Measurements from ENCODE around the gene GRIK1. TPM values are rescaled to one million over a fixed set of nuclear protein-coding genes. Genes with fewer than 3 reads are reported as not detected.

GRIK1 gene
- total RNA-seq, 5 donors from 2014 or later (not counting 1 experiment from before 2014, with no cell fraction given): not detected

DNA sequence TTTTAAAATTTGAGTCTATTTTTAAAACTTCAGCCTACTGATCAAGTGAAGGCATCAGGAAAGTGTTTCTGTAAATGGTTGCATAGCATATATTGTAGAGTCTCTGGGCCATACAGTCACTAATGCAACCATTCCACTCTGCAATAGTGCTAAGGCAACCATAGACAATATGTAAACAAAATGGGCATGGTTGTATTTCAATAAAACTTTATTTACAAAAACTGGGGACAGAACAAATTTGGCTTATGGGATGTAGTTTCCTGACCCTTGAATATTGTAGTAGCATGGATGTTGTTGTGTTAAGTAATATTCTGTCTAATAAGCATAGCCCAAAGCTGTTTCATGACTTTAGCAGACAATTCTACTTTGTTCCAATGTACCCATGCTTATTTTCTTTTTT is 117.7 kb downstream of the GRIK1 start:
- ChIA-PET CTCF (no interaction called here), POLR2A (no interaction called here)
- no peaks in the 10 kb centered on the region for H3K9me3 ChIP-seq
- no peak overlapping the region for H3K4me3 ChIP-seq (ENCODE audit: control insufficient read depth in 1 of 2, extremely low read depth in 1 of 2, low read length in 1 of 2)
- H3K4me1 ChIP-seq (ENCODE audit: control insufficient read depth in 1 of 2, extremely low read depth in 1 of 2, insufficient read depth in 2 of 2, low read length in 2 of 2): no peaks in the 10 kb centered on the region
- H3K36me3 ChIP-seq (ENCODE audit: control insufficient read depth in 2 of 2, extremely low read depth in 1 of 2, insufficient read depth in 1 of 2, low read length in 1 of 2): no peaks in the 10 kb centered on the region
- no peaks in the 10 kb centered on the region for H3K9me3 Mint-ChIP-seq
- H3K4me3 Mint-ChIP-seq: no peak overlapping the region
- no peak for ATAC-seq (replicated peaks in 1 of 4)
- no peak overlapping the region for H3K27ac Mint-ChIP-seq
- H3K4me1 Mint-ChIP-seq: no peaks in the 10 kb centered on the region
- DNase-seq: no peak
- H3K36me3 Mint-ChIP-seq: no peaks in the 10 kb centered on the region
- peaks cover 0 to 14% of the 10 kb centered on the region in 2 donors for H3K27me3 Mint-ChIP-seq
- no peak overlapping the region for H3K27ac ChIP-seq (ENCODE audit: low read length)
- H3K27me3 ChIP-seq (replicated peaks in 1 of 2; ENCODE audit: control insufficient read depth in 2 of 2, extremely low read depth in 1 of 2, insufficient read depth in 2 of 2, low read length in 1 of 2): no peaks in the 10 kb centered on the region

DNA sequence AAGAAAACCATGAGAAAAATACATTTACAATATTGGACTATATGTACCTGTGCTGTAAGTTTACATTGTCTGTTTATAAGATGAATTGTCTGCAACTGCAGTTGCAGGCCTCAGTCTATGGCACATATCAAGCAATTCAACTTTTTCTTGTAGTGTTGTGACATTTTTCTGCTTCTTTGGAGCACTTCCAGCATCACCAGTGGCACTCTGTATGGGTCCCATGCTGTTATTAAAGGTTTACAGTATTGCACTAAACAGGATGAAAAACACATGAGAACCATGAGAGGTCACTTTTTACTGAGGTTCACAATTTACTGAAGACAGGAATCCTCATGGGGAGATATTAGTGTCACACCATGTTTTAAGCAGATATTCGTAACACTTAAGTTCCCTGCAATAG is 118.6 kb downstream of the GRIK1 start:
- no CpG with 5 or more reads among the region's 1 CpG for WGBS (ENCODE audit: insufficient coverage)
- DNase-seq (no peak), ATAC-seq (replicated peaks in 1 of 4) (no peak)
- POLR2A ChIA-PET: no interaction called here
- H3K9me3 Mint-ChIP-seq: no peaks in the 10 kb centered on the region
- H3K27me3 Mint-ChIP-seq: peaks cover 0 to 14% of the 10 kb centered on the region in 2 donors
- H3K36me3 Mint-ChIP-seq: no peaks in the 10 kb centered on the region
- CTCF ChIA-PET: no interaction called here
- H3K4me3 Mint-ChIP-seq: no peak overlapping the region
- Histone ChIP-seq H3K9me3 (no peaks in the 10 kb centered on the region), H3K36me3 (ENCODE audit: control insufficient read depth in 2 of 2, extremely low read depth in 1 of 2, insufficient read depth in 1 of 2, low read length in 1 of 2) (no peaks in the 10 kb centered on the region), H3K27ac (ENCODE audit: low read length) (no peak overlapping the region), H3K27me3 (replicated peaks in 1 of 2; ENCODE audit: control insufficient read depth in 2 of 2, extremely low read depth in 1 of 2, insufficient read depth in 2 of 2, low read length in 1 of 2) (no peaks in the 10 kb centered on the region), H3K4me3 (ENCODE audit: control insufficient read depth in 1 of 2, extremely low read depth in 1 of 2, low read length in 1 of 2) (no peak overlapping the region), H3K4me1 (ENCODE audit: control insufficient read depth in 1 of 2, extremely low read depth in 1 of 2, insufficient read depth in 2 of 2, low read length in 2 of 2) (no peaks in the 10 kb centered on the region)
- H3K4me1 Mint-ChIP-seq: no peaks in the 10 kb centered on the region
- H3K27ac Mint-ChIP-seq: no peak overlapping the region

DNA sequence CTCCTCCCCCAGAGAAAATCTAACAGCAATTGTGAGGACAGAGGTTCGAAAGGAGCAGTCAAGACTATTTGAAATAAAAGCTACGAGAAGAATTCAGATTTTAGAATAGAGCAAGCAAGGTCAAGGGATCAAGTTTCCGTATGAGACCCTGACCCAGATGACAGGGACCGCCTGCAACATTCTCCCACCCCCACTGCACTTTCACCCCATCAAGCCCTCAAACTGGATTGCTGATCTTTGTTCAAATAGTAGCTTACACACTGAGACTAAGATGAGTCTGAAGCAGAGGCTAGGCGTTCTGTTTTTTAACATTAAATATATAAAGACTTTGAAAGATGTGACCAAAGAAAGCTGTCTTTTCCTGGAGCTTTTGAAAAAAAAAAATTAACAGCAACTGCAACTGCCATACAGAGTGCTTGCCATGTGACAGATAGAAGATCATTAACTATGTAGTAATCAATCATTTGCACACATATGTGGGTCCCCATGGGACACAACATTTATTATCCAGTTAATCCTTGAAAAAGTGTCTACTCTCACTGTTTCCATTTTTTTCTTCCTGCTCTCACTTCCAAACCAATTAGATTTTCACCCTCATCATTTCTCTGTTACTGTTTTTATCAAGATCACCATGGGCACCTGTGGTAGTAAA is 120.0 kb downstream of the GRIK1 start:
- Histone ChIP-seq H3K4me3 (ENCODE audit: control insufficient read depth in 1 of 2, extremely low read depth in 1 of 2, low read length in 1 of 2) (no peak overlapping the region), H3K36me3 (ENCODE audit: control insufficient read depth in 2 of 2, extremely low read depth in 1 of 2, insufficient read depth in 1 of 2, low read length in 1 of 2) (no peaks in the 10 kb centered on the region), H3K27me3 (replicated peaks in 1 of 2; ENCODE audit: control insufficient read depth in 2 of 2, extremely low read depth in 1 of 2, insufficient read depth in 2 of 2, low read length in 1 of 2) (no peaks in the 10 kb centered on the region), H3K9me3 (no peaks in the 10 kb centered on the region), H3K27ac (ENCODE audit: low read length) (no peak overlapping the region), H3K4me1 (ENCODE audit: control insufficient read depth in 1 of 2, extremely low read depth in 1 of 2, insufficient read depth in 2 of 2, low read length in 2 of 2) (no peaks in the 10 kb centered on the region)
- DNase-seq: no peak
- ChIA-PET CTCF (no interaction called here), POLR2A (no interaction called here)
- no peak overlapping the region for H3K27ac Mint-ChIP-seq
- H3K4me1 Mint-ChIP-seq: no peaks in the 10 kb centered on the region
- H3K36me3 Mint-ChIP-seq: no peaks in the 10 kb centered on the region
- ATAC-seq (replicated peaks in 1 of 4): no peak
- WGBS (ENCODE audit: insufficient coverage): 92% methylated on average over 2 of the region's 5 CpGs
- H3K4me3 Mint-ChIP-seq: no peak overlapping the region
- peaks cover 0 to 11% of the 10 kb centered on the region in 2 donors for H3K27me3 Mint-ChIP-seq
- H3K9me3 Mint-ChIP-seq: no peaks in the 10 kb centered on the region

DNA sequence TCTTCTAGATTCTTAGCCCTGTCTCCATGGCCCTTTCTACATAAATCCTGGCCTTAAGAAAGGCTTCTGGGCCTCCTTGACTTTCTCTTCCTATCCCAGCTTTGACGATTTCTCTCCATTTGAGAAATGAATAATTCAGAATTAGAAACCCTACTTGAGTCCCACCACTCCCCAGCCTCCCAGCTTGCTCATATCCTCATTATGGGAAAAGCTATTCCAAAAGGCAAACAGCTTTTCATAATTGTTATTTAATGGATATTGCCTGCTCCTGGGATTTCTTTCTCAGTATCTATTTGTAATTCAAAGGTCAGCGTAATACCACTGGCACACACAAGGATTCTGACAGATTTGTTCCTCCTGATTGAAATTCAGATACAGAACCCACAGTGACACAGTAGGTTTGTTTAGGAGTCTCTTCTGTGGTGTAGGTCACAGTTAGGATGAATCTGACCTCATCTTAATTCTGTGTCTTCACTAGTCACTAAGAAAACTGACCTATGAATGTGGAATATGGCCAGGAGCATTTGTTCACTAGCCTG is 121.3 kb downstream of the GRIK1 start:
- Mint-ChIP-seq H3K4me3 (no peak overlapping the region), H3K9me3 (no peaks in the 10 kb centered on the region), H3K4me1 (no peaks in the 10 kb centered on the region), H3K27ac (no peak overlapping the region), H3K27me3 (peaks cover 3 to 10% of the 10 kb centered on the region in 2 donors), H3K36me3 (no peaks in the 10 kb centered on the region)
- no peak overlapping the region for H3K27ac ChIP-seq (ENCODE audit: low read length)
- ChIA-PET CTCF (no interaction called here), POLR2A (no interaction called here)
- H3K4me3 ChIP-seq (ENCODE audit: control insufficient read depth in 1 of 2, extremely low read depth in 1 of 2, low read length in 1 of 2): no peak overlapping the region
- H3K27me3 ChIP-seq (replicated peaks in 1 of 2; ENCODE audit: control insufficient read depth in 2 of 2, extremely low read depth in 1 of 2, insufficient read depth in 2 of 2, low read length in 1 of 2): no peaks in the 10 kb centered on the region
- H3K9me3 ChIP-seq: no peaks in the 10 kb centered on the region
- no peaks in the 10 kb centered on the region for H3K4me1 ChIP-seq (ENCODE audit: control insufficient read depth in 1 of 2, extremely low read depth in 1 of 2, insufficient read depth in 2 of 2, low read length in 2 of 2)
- WGBS (ENCODE audit: insufficient coverage): 40% methylated on average over 1 of the region's 2 CpGs
- DNase-seq: no peak
- no peaks in the 10 kb centered on the region for H3K36me3 ChIP-seq (ENCODE audit: control insufficient read depth in 2 of 2, extremely low read depth in 1 of 2, insufficient read depth in 1 of 2, low read length in 1 of 2)
- ATAC-seq (replicated peaks in 1 of 4): no peak

DNA sequence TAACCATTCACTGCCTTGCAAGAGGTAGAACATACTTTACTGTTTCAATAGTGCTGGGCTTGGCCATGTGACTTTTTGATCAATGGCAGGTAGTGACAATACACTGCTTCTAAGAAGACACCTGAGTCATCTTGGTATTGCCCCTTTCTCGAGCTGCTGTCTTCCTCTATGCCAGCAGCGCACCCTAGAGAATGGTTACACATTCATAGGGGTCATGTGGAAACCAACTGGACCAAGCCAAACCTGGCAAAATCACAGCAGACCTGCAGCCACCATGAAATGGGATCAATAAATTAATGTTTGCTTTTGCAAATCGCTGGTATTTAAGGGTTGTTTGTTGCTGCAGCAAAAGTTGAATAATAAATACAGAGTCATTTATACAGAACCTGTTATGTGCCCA is 122.3 kb downstream of the GRIK1 start:
- CTCF ChIA-PET: no interaction called here
- no peaks in the 10 kb centered on the region for H3K36me3 Mint-ChIP-seq

GRCh38 chr21:29812947-29813346 is 126.8 kb downstream of the GRIK1 start:
- H3K36me3 Mint-ChIP-seq: no peaks in the 10 kb centered on the region
- H3K9me3 ChIP-seq: no peaks in the 10 kb centered on the region
- H3K27ac ChIP-seq (ENCODE audit: low read length): no peak overlapping the region
- ChIA-PET POLR2A (no interaction called here), CTCF (no interaction called here)
- H3K4me1 Mint-ChIP-seq: no peaks in the 10 kb centered on the region
- no peak overlapping the region for H3K4me3 ChIP-seq (ENCODE audit: control insufficient read depth in 1 of 2, extremely low read depth in 1 of 2, low read length in 1 of 2)
- H3K27me3 ChIP-seq (replicated peaks in 1 of 2; ENCODE audit: control insufficient read depth in 2 of 2, extremely low read depth in 1 of 2, insufficient read depth in 2 of 2, low read length in 1 of 2): no peaks in the 10 kb centered on the region
- no CpG with 5 or more reads among the region's 3 CpGs for WGBS (ENCODE audit: insufficient coverage)
- H3K27me3 Mint-ChIP-seq: peaks cover 3 to 5% of the 10 kb centered on the region in 2 donors
- no peak for DNase-seq
- no peaks in the 10 kb centered on the region for H3K9me3 Mint-ChIP-seq
- no peak overlapping the region for H3K4me3 Mint-ChIP-seq
- ATAC-seq (replicated peaks in 1 of 4): no peak
- no peaks in the 10 kb centered on the region for H3K36me3 ChIP-seq (ENCODE audit: control insufficient read depth in 2 of 2, extremely low read depth in 1 of 2, insufficient read depth in 1 of 2, low read length in 1 of 2)
- no peak overlapping the region for H3K27ac Mint-ChIP-seq
- H3K4me1 ChIP-seq (ENCODE audit: control insufficient read depth in 1 of 2, extremely low read depth in 1 of 2, insufficient read depth in 2 of 2, low read length in 2 of 2): no peaks in the 10 kb centered on the region

More for the DNA sequence above, 122.3 kb downstream of the GRIK1 start:
- ATAC-seq (replicated peaks in 1 of 4): no peak
- Mint-ChIP-seq H3K4me1 (no peaks in the 10 kb centered on the region), H3K9me3 (no peaks in the 10 kb centered on the region), H3K4me3 (no peak overlapping the region), H3K27me3 (peaks cover 3 to 7% of the 10 kb centered on the region in 2 donors), H3K27ac (no peak overlapping the region)
- Histone ChIP-seq H3K27me3 (replicated peaks in 1 of 2; ENCODE audit: control insufficient read depth in 2 of 2, extremely low read depth in 1 of 2, insufficient read depth in 2 of 2, low read length in 1 of 2) (no peaks in the 10 kb centered on the region), H3K9me3 (no peaks in the 10 kb centered on the region), H3K4me3 (ENCODE audit: control insufficient read depth in 1 of 2, extremely low read depth in 1 of 2, low read length in 1 of 2) (no peak overlapping the region), H3K27ac (ENCODE audit: low read length) (no peak overlapping the region), H3K4me1 (ENCODE audit: control insufficient read depth in 1 of 2, extremely low read depth in 1 of 2, insufficient read depth in 2 of 2, low read length in 2 of 2) (no peaks in the 10 kb centered on the region), H3K36me3 (ENCODE audit: control insufficient read depth in 2 of 2, extremely low read depth in 1 of 2, insufficient read depth in 1 of 2, low read length in 1 of 2) (no peaks in the 10 kb centered on the region)
- WGBS (ENCODE audit: insufficient coverage): 57% methylated on average over 2 of the region's 3 CpGs
- no peak for DNase-seq
- POLR2A ChIA-PET: no interaction called here

GRCh38 chr21:29810871-29811270 is 128.9 kb downstream of the GRIK1 start:
- DNase-seq: no peak
- CTCF ChIA-PET: no interaction called here
- H3K27me3 Mint-ChIP-seq: peaks cover 3 to 5% of the 10 kb centered on the region in 2 donors

More at GRCh38 chr21:29810871-29811270, 128.9 kb downstream of the GRIK1 start:
- no peak overlapping the region for H3K4me3 ChIP-seq (ENCODE audit: control insufficient read depth in 1 of 2, extremely low read depth in 1 of 2, low read length in 1 of 2)
- H3K4me1 ChIP-seq (ENCODE audit: control insufficient read depth in 1 of 2, extremely low read depth in 1 of 2, insufficient read depth in 2 of 2, low read length in 2 of 2): no peaks in the 10 kb centered on the region
- Mint-ChIP-seq H3K27ac (no peak overlapping the region), H3K4me1 (no peaks in the 10 kb centered on the region), H3K9me3 (no peaks in the 10 kb centered on the region), H3K4me3 (no peak overlapping the region), H3K36me3 (no peaks in the 10 kb centered on the region)
- H3K36me3 ChIP-seq (ENCODE audit: control insufficient read depth in 2 of 2, extremely low read depth in 1 of 2, insufficient read depth in 1 of 2, low read length in 1 of 2): no peaks in the 10 kb centered on the region
- H3K9me3 ChIP-seq: no peaks in the 10 kb centered on the region
- POLR2A ChIA-PET: no interaction called here
- no peak for ATAC-seq (replicated peaks in 1 of 4)
- no peak overlapping the region for H3K27ac ChIP-seq (ENCODE audit: low read length)
- 85% methylated on average over 4 of the region's 4 CpGs for WGBS (ENCODE audit: insufficient coverage)
- no peaks in the 10 kb centered on the region for H3K27me3 ChIP-seq (replicated peaks in 1 of 2; ENCODE audit: control insufficient read depth in 2 of 2, extremely low read depth in 1 of 2, insufficient read depth in 2 of 2, low read length in 1 of 2)

Data from T-cell (primary cell).